NCI-H748 (cell line): ENCODE data around the gene SMAP2.
A peak's percentile ranks its signal among the peaks of the same experiment; 100 is the strongest.

Source experiments
- DNase-seq: peaks from one replicate; lab custom pipeline; 2025; ENCODE audit not compliant: unreplicated experiment; lab: John Stamatoyannopoulos, UW

SMAP2 gene

GRCh38 chr1:40389871-40390560 lies 16.5 kb downstream of the SMAP2 start:
- no peak for DNase-seq

- DNase-seq: no peak
Observed at GRCh38 chr1:40390857-40391256, 17.3 kb downstream of the SMAP2 start.

DNA sequence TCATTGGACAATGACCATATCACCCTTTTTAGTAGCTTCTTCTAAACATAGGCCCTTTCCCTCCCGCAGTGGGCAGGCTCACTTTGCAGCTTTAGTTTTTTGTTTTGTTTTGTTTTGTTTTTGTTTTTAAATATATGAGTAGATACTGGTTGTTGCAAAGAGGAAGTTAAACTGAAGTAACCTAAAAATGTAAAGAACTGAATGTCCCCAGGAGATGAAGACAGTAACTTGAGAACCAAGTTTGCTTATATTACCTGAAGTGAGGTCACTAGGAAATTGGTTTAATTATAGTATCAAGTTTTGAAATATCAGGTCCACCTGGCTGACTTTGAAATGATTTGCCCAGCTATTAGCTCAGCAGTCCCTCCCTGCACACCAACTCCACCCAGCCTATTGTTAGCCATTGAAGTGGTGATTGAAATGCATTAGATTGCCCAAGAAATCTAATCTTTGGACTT lies 18.2 kb downstream of the SMAP2 start:
- peak; percentile 100 for DNase-seq

DNA sequence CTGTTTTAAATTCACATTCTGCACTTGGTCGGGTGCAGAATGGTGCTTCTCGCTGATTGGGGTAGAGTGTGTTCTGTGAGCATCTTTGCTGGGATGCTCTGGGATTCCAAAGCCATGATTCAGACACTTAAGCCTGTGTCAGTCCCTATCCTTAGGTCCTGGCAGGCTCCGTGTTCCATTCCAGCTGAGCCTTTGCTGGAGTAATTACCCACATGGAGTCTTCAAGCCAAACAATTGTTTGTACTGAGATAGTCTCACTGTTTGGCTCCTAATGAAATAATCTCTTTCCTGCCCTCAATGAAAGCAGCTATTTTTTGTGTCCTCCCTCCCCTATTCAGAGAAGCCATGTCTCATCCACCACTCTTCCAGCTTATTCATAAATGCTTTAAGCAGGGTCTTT lies 18.7 kb downstream of the SMAP2 start:
- DNase-seq: peak; percentile 99

- no peak for DNase-seq
Observed at GRCh38 chr1:40393173-40393572, 19.6 kb downstream of the SMAP2 start.

GRCh38 chr1:40394491-40395172 lies 21.1 kb downstream of the SMAP2 start:
- DNase-seq: no peak

- DNase-seq: no peak
Observed at GRCh38 chr1:40395190-40396175, 22.0 kb downstream of the SMAP2 start.

GRCh38 chr1:40396420-40396819 lies 22.9 kb downstream of the SMAP2 start:
- no peak for DNase-seq

DNA sequence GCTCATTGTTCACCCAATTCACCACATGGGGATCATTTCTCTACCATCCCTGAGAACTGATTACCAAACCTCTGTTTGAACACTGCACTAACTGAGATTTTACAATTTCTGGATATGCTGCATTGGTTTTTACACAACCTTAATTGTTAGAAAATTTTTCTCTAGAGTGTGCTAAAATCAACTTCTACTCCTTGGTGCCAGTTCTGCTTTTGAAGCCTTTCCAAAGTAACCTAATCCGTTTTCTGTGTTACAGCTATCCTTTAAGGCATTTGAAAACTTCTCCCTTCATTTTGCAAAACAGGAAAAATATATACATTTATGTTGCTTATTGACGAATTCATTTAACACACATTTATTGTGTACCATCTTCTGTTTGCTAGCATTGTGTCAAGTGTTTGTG lies 23.7 kb downstream of the SMAP2 start:
- no peak for DNase-seq

GRCh38 chr1:40399984-40400704 lies 26.6 kb downstream of the SMAP2 start:
- no peak for DNase-seq

DNA sequence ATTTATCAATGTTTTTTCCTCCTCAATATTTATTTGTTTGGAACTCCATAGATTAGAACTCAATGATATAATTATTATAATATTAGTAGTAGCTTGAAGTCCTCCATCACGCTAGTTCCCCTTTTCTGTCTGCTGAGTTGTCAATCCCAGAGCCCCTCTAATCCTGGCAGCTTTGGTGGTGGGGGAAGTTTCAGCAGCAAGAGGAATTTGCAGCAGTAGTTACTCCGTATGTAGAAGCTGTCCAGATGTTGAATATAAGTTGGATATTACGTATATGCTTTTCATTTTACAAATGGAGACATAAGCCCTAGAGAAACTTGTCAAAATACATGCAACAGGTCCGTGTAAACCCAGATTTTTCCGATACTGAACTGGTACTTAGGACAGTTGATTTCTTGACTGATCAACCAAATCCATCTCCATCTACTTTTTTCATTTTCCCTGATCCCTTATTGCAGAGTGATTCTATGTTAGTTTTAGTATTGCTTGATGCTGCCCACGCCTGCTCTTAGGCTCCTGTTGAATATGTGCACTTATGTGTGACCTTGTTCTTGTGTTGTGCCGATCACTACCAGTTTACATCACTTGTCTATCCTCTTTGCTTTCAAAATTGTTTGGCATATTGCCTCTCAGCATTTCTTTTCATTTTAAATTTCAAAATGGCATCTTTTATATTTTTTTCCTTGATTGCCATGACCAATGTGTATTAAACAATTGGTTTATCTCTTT lies 28.1 kb downstream of the SMAP2 start:
- DNase-seq: no peak

GRCh38 chr1:40404670-40405462 lies 31.3 kb downstream of the SMAP2 start:
- DNase-seq: peak; percentile 91

DNA sequence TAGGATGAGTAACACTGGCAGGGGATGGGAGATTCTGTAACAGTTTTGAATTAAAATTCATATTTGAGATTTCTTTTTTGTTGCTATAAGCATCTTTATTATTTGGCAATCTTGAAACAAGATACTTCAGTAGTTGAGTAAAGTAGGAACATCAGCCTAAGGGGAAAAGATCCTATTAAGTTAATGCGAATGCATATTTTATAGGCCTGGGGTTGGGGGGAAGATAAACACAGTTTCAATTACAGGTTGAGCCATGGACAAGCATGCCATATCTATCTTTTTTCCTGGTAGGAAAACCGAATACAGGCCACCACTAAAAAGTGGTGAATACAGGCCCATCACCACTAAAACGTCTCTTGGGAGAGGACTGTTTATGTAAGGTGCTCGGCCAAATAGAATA lies 32.3 kb downstream of the SMAP2 start:
- DNase-seq: no peak

GRCh38 chr1:40407453-40407852 lies 33.9 kb downstream of the SMAP2 start:
- no peak for DNase-seq

- DNase-seq: no peak
Observed at GRCh38 chr1:40409467-40409866, 35.9 kb downstream of the SMAP2 start.

GRCh38 chr1:40411294-40411693 lies 37.8 kb downstream of the SMAP2 start:
- DNase-seq: no peak

DNA sequence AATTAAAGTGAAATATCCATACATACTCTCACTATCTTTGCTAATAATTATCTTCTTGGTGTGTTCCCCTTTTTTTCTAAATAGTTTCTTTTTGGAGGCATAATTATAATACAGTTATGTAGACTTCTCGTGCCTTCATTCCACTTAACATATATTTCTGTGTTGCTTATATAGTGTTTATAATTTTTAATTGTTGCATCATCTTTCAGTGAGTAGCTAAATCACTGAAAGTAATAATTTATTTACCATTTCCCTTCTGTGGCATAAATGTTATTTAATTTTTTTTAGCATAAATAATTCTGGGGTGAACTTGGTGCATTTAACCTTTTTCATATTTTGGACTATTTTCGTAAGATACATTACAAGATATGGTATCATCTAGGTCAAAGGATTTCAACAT lies 38.3 kb downstream of the SMAP2 start:
- no peak for DNase-seq

- DNase-seq: no peak
Observed at GRCh38 chr1:40413527-40414252, 40.2 kb downstream of the SMAP2 start.

- no peak for DNase-seq
Observed at GRCh38 chr1:40414331-40414730, 40.8 kb downstream of the SMAP2 start.
